ENCODE data around the gene GPS2. TPM values are rescaled to one million over a fixed set of nuclear protein-coding genes. Genes with fewer than 3 reads are reported as not detected.
A peak's percentile ranks its signal among the peaks of the same experiment; 100 is the strongest.
"Not testable (repeated sequence)": the region's sequence is repeated elsewhere in the genome, so short reads cannot be mapped to it uniquely, and the experiment has no call there.

GPS2 gene
- total RNA-seq, 2 experiments from 2014 or later, result 69.8 to 74.7 TPM

- DNase-seq, result peak; percentile 85
- Mint-ChIP-seq H3K27ac (peak within 1 kb of the TSS; percentile 70), H3K36me3 (ENCODE audit: low read depth) (peaks cover 45% of the 10 kb centered on the region), H3K4me3 (peak within 1 kb of the TSS; percentile 66), H3K9me3 (no peaks in the 10 kb centered on the region), H3K4me1 (peaks cover 73% of the 10 kb centered on the region), H3K27me3 (no peaks in the 10 kb centered on the region)
- POLR2A ChIA-PET, result interaction anchor here (0.8 to 5.9 kb wide), 8 partner anchors 13 to 306 kb away, joined by 3 to 86 read pairs (median 5); partner anchors contain the start of genes ACAP1, GPS2, MPDU1 and TMEM256
- CTCF ChIA-PET, result interaction anchor here (1.0 to 4.5 kb wide), 6 partner anchors 14 to 237 kb away, joined by 3 to 24 read pairs (median 8); partner anchors contain the start of genes NEURL4, SENP3 and TMEM102
Measured at GRCh38 chr17:7351665-7352502, 36.7 kb upstream of the GPS2 start, which contains the start of gene KCTD11. Gene KCTD11, plus strand, starts transcription at chr17:7352162.

- CTCF ChIA-PET, result interaction anchor here (1.0 to 3.0 kb wide), 4 partner anchors 12 to 199 kb away, joined by 4 to 20 read pairs (median 9); partner anchors contain the start of genes ACAP1 and NEURL4
- Mint-ChIP-seq H3K9me3 (no peaks in the 10 kb centered on the region), H3K4me3 (no peak overlapping the region), H3K36me3 (ENCODE audit: low read depth) (peaks cover 70% of the 10 kb centered on the region), H3K4me1 (peaks cover 50% of the 10 kb centered on the region), H3K27ac (no peak overlapping the region), H3K27me3 (no peaks in the 10 kb centered on the region)
- no peak for DNase-seq
- POLR2A ChIA-PET, result interaction anchor here (1.1 to 5.9 kb wide), 13 partner anchors 10 to 225 kb away, joined by 3 to 86 read pairs (median 4); partner anchors contain the start of genes ACAP1, GPS2 and NEURL4
Measured at GRCh38 chr17:7348478-7349242, 33.5 kb upstream of the GPS2 start.

- POLR2A ChIA-PET, result interaction anchor here (0.6 to 5.9 kb wide), 13 partner anchors 9 to 226 kb away, joined by 3 to 86 read pairs (median 4); partner anchors contain the start of genes ACAP1, GPS2 and NEURL4
- Mint-ChIP-seq H3K9me3 (no peaks in the 10 kb centered on the region), H3K27ac (no peak overlapping the region), H3K4me1 (peaks cover 48% of the 10 kb centered on the region), H3K27me3 (no peaks in the 10 kb centered on the region), H3K36me3 (ENCODE audit: low read depth) (peaks cover 74% of the 10 kb centered on the region), H3K4me3 (no peak overlapping the region)
- CTCF ChIA-PET, result interaction anchor here (1.0 to 2.4 kb wide), 3 partner anchors 11 to 200 kb away, joined by 4 to 13 read pairs (median 5); partner anchors contain the start of gene ACAP1
- no peak for DNase-seq
Measured at GRCh38 chr17:7347630-7348477, 32.7 kb upstream of the GPS2 start.

GRCh38 chr17:7346761-7347614, 31.8 kb upstream of the GPS2 start:
- H3K36me3 Mint-ChIP-seq (ENCODE audit: low read depth), result peaks cover 74% of the 10 kb centered on the region
- no peak for DNase-seq
- CTCF ChIA-PET, result interaction anchor here (2.1 to 3.1 kb wide), 2 partner anchors 11 to 17 kb away, joined by 4 to 18 read pairs; partner anchors contain the start of gene ACAP1
- H3K9me3 Mint-ChIP-seq, result no peaks in the 10 kb centered on the region
- no peaks in the 10 kb centered on the region for H3K27me3 Mint-ChIP-seq
- no peak overlapping the region for H3K4me3 Mint-ChIP-seq
- POLR2A ChIA-PET, result interaction anchor here (4.3 to 5.9 kb wide), 2 partner anchors 8 to 24 kb away, joined by 16 to 86 read pairs; partner anchors contain the start of gene ACAP1
- H3K4me1 Mint-ChIP-seq, result peaks cover 43% of the 10 kb centered on the region
- no peak overlapping the region for H3K27ac Mint-ChIP-seq

GRCh38 chr17:7343250-7343649, 28.1 kb upstream of the GPS2 start:
- H3K4me1 Mint-ChIP-seq, result peaks cover 34% of the 10 kb centered on the region
- H3K4me3 Mint-ChIP-seq, result no peak overlapping the region
- DNase-seq, result no peak
- no peak overlapping the region for H3K27ac Mint-ChIP-seq
- H3K27me3 Mint-ChIP-seq, result no peaks in the 10 kb centered on the region
- ChIA-PET CTCF (interaction anchor here (0.6 kb wide), 1 partner anchor 262 kb away, joined by 4 read pairs; no protein-coding TSS in a partner anchor), POLR2A (interaction anchor here (0.9 to 3.5 kb wide), 3 partner anchors 14 to 140 kb away, joined by 3 to 18 read pairs (median 4); partner anchors contain the start of gene NEURL4)
- no peaks in the 10 kb centered on the region for H3K9me3 Mint-ChIP-seq
- H3K36me3 Mint-ChIP-seq (ENCODE audit: low read depth), result peaks cover 69% of the 10 kb centered on the region

DNA sequence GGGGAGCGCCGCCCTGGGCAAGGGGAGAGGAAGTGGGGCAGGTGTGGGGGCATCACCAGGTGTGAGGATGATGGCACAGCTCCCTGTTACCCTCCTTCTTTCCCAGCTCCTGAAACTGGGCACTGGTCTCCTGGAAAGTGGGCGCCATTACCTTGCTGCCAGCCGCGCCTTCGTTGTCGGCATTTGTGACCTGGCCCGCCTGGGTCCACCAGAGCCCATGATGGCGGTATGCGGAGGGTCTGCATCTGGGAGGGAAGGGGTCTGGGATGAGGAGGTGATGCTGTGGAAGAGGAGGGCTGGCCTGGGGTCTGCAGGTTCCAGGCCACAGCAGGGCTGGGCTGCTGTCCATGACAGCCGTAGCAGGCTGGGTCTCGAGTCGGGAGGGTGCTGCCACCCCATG, 26.7 kb upstream of the GPS2 start:
- Mint-ChIP-seq H3K4me3 (no peak overlapping the region), H3K4me1 (peaks cover 36% of the 10 kb centered on the region), H3K27ac (no peak overlapping the region), H3K9me3 (no peaks in the 10 kb centered on the region), H3K27me3 (no peaks in the 10 kb centered on the region), H3K36me3 (ENCODE audit: low read depth) (peaks cover 72% of the 10 kb centered on the region)
- POLR2A ChIA-PET, result interaction anchor here (6.7 kb wide), 1 partner anchor 7 kb away, joined by 86 read pairs; no protein-coding TSS in a partner anchor
- CTCF ChIA-PET, result interaction anchor here (0.9 kb wide), 1 partner anchor 12 kb away, joined by 3 read pairs; no protein-coding TSS in a partner anchor
- DNase-seq, result no peak

- H3K4me3 Mint-ChIP-seq, result no peak overlapping the region
- CTCF ChIA-PET, result no interaction called here
- H3K36me3 Mint-ChIP-seq (ENCODE audit: low read depth), result peaks cover 61% of the 10 kb centered on the region
- H3K4me1 Mint-ChIP-seq, result peaks cover 47% of the 10 kb centered on the region
- DNase-seq, result no peak
- H3K27me3 Mint-ChIP-seq, result no peaks in the 10 kb centered on the region
- H3K9me3 Mint-ChIP-seq, result no peaks in the 10 kb centered on the region
- POLR2A ChIA-PET, result interaction anchor here (1.6 to 6.7 kb wide), 2 partner anchors 9 to 14 kb away, joined by 4 to 86 read pairs; no protein-coding TSS in a partner anchor
- no peak overlapping the region for H3K27ac Mint-ChIP-seq
Measured at GRCh38 chr17:7340179-7340578, 25.0 kb upstream of the GPS2 start.

DNA sequence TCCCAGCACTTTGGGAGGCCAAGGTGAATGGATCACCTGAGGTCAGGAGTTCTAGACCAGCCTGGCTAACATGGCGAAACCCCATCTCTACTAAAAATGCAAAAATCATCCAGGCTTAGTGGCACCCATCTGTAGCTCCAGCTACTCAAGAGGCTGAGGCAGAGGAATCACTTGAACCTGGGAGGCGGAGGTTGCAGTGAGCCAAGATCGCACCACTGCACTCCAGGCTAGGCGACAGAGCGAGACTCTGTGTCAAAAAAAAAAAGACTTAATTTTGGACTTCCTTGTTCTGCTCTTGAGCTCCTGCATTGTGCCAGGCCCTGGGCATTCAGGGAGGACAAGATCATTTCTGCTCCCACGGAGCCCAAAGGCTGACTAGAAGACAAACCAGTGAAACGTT, 22.4 kb upstream of the GPS2 start:
- H3K36me3 Mint-ChIP-seq (ENCODE audit: low read depth), result peaks cover 39% of the 10 kb centered on the region

GRCh38 chr17:7336240-7337175, 21.3 kb upstream of the GPS2 start, which contains the start of gene ACAP1:
Gene ACAP1, plus strand, starts transcription at chr17:7336529. Its CDS starts 206 bp downstream, at chr17:7336735.
- peak; percentile 93 for DNase-seq
- H3K4me3 Mint-ChIP-seq, result peak within 1 kb of the TSS; percentile 91
- peaks cover 29% of the 10 kb centered on the region for H3K36me3 Mint-ChIP-seq (ENCODE audit: low read depth)
- no peaks in the 10 kb centered on the region for H3K9me3 Mint-ChIP-seq
- CTCF ChIA-PET, result interaction anchor here (0.6 to 3.3 kb wide), 19 partner anchors 9 to 783 kb away, joined by 3 to 48 read pairs (median 5); partner anchors contain the start of genes GPS2, TMEM102 and TMEM95
- no peaks in the 10 kb centered on the region for H3K27me3 Mint-ChIP-seq
- peak within 1 kb of the TSS; percentile 91 for H3K27ac Mint-ChIP-seq
- H3K4me1 Mint-ChIP-seq, result peaks cover 59% of the 10 kb centered on the region
- POLR2A ChIA-PET, result interaction anchor here (0.6 to 6.7 kb wide), 36 partner anchors 7 to 820 kb away, joined by 3 to 109 read pairs (median 6); partner anchors contain the start of genes CD68, CTDNEP1, FGF11 and GPS2

More for the DNA sequence above, 22.4 kb upstream of the GPS2 start:
- ChIA-PET POLR2A (interaction anchor here (0.7 to 6.7 kb wide), 22 partner anchors 7 to 349 kb away, joined by 3 to 109 read pairs (median 12); partner anchors contain the start of genes GPS2, MPDU1, NEURL4 and POLR2A), CTCF (interaction anchor here (0.8 to 3.3 kb wide), 9 partner anchors 8 to 56 kb away, joined by 3 to 48 read pairs (median 13); partner anchors contain the start of genes GPS2 and TMEM95)
- Mint-ChIP-seq H3K27ac (peak overlapping the region; percentile 91), H3K4me3 (peak overlapping the region; percentile 91), H3K4me1 (peaks cover 56% of the 10 kb centered on the region)
- H3K9me3 Mint-ChIP-seq, DNase-seq, H3K27me3 Mint-ChIP-seq: not testable (repeated sequence)

GRCh38 chr17:7335765-7336164, 20.6 kb upstream of the GPS2 start:
- POLR2A ChIA-PET, result interaction anchor here (0.7 to 6.7 kb wide), 26 partner anchors 9 to 351 kb away, joined by 3 to 109 read pairs (median 8); partner anchors contain the start of genes CD68, FGF11, GPS2 and MPDU1
- H3K4me1 Mint-ChIP-seq, result peaks cover 59% of the 10 kb centered on the region
- CTCF ChIA-PET, result interaction anchor here (0.8 to 3.3 kb wide), 12 partner anchors 10 to 783 kb away, joined by 3 to 48 read pairs (median 8); partner anchors contain the start of genes GPS2 and TMEM95
- DNase-seq, H3K27me3 Mint-ChIP-seq, H3K9me3 Mint-ChIP-seq: not testable (repeated sequence)
- peaks cover 26% of the 10 kb centered on the region for H3K36me3 Mint-ChIP-seq (ENCODE audit: low read depth)
- peak overlapping the region; percentile 91 for H3K27ac Mint-ChIP-seq
- peak overlapping the region; percentile 91 for H3K4me3 Mint-ChIP-seq
